Measurements from ENCODE around the gene SMCHD1. TPM values are rescaled to one million over a fixed set of nuclear protein-coding genes. Genes with fewer than 3 reads are reported as not detected.
"Not testable (repeated sequence)": the region's sequence is repeated elsewhere in the genome, so short reads cannot be mapped to it uniquely, and the experiment has no call there.

Gene SMCHD1
- total RNA-seq, 1 donor from 2014 or later, result 44.2 TPM

- DNase-seq (ENCODE audit: low read depth in 2 of 2), result peak; percentile 64 to 92
These were observed 2.4 kb downstream of the SMCHD1 start for GRCh38 chr18:2657788-2658458.

- DNase-seq (ENCODE audit: low read depth in 2 of 2), result not testable (repeated sequence)
These were observed 5.3 kb downstream of the SMCHD1 start for GRCh38 chr18:2660849-2661248.

- DNase-seq (ENCODE audit: low read depth in 2 of 2), result not testable (repeated sequence)
These were observed 6.8 kb downstream of the SMCHD1 start for GRCh38 chr18:2662288-2662687.

GRCh38 chr18:2662990-2663389 is 7.5 kb downstream of the SMCHD1 start:
- DNase-seq (ENCODE audit: low read depth in 2 of 2), result no peak

- no peak for DNase-seq (ENCODE audit: low read depth in 2 of 2)
These were observed 16.9 kb downstream of the SMCHD1 start for GRCh38 chr18:2672410-2672809.

- no peak for DNase-seq (ENCODE audit: low read depth in 2 of 2)
These were observed 17.3 kb downstream of the SMCHD1 start for GRCh38 chr18:2672872-2673271.

GRCh38 chr18:2678933-2679332 is 23.4 kb downstream of the SMCHD1 start:
- DNase-seq (ENCODE audit: low read depth in 2 of 2), result not testable (repeated sequence)

GRCh38 chr18:2680216-2680792 is 24.8 kb downstream of the SMCHD1 start:
- no peak for DNase-seq (ENCODE audit: low read depth in 2 of 2)

- no peak for DNase-seq (ENCODE audit: low read depth in 2 of 2)
These were observed 26.6 kb downstream of the SMCHD1 start for GRCh38 chr18:2681993-2682603.

- DNase-seq (ENCODE audit: low read depth in 2 of 2), result no peak
These were observed 27.5 kb downstream of the SMCHD1 start for GRCh38 chr18:2683055-2683454.

- no peak for DNase-seq (ENCODE audit: low read depth in 2 of 2)
These were observed 30.9 kb downstream of the SMCHD1 start for GRCh38 chr18:2686349-2686968.

GRCh38 chr18:2687390-2688001 is 32.0 kb downstream of the SMCHD1 start:
- no peak for DNase-seq (ENCODE audit: low read depth in 2 of 2)

- peak; percentile 5 to 12 for DNase-seq (ENCODE audit: low read depth in 2 of 2)
These were observed 37.0 kb downstream of the SMCHD1 start for GRCh38 chr18:2692508-2692907.

- DNase-seq (ENCODE audit: low read depth in 2 of 2), result no peak
These were observed 41.7 kb downstream of the SMCHD1 start for GRCh38 chr18:2697184-2697583.

- DNase-seq (ENCODE audit: low read depth in 2 of 2), result no peak
These were observed 43.5 kb downstream of the SMCHD1 start for GRCh38 chr18:2699001-2699400.

- DNase-seq (ENCODE audit: low read depth in 2 of 2), result no peak
These were observed 49.0 kb downstream of the SMCHD1 start for GRCh38 chr18:2704541-2704940.

GRCh38 chr18:2706903-2707302 is 51.4 kb downstream of the SMCHD1 start:
- no peak for DNase-seq (ENCODE audit: low read depth in 2 of 2)

GRCh38 chr18:2707551-2708168 is 52.1 kb downstream of the SMCHD1 start:
- DNase-seq (ENCODE audit: low read depth in 2 of 2), result no peak

- DNase-seq (ENCODE audit: low read depth in 2 of 2), result no peak
These were observed 53.8 kb downstream of the SMCHD1 start for GRCh38 chr18:2709316-2709715.

GRCh38 chr18:2714140-2714539 is 58.6 kb downstream of the SMCHD1 start:
- no peak for DNase-seq (ENCODE audit: low read depth in 2 of 2)

GRCh38 chr18:2715990-2716389 is 60.5 kb downstream of the SMCHD1 start:
- DNase-seq (ENCODE audit: low read depth in 2 of 2), result no peak

Data from dermis microvascular lymphatic vessel endothelial cell (primary cell).